Gastroesophageal sphincter (tissue), 4 donors: Measurements from ENCODE around the gene SYNGAP1. TPM values are rescaled to one million over a fixed set of nuclear protein-coding genes. Genes with fewer than 3 reads are reported as not detected.

Experiments
- ATAC-seq: fragments of 150-250 bp; one replicate; pipeline ENCODE4 v1.9.1; 2016; ENCODE audit warnings: mild to moderate bottlenecking, moderate library complexity
- H3K27ac ChIP-seq, 4 donors: fragments of 200-600 bp; sonication (generic) in 3 of 4; 1 replicate in 3 of 4; 2 replicates in 1 of 4; pipeline ENCODE4 v1.5.1; 2016 to 2019
- H3K27me3 ChIP-seq: fragments of 200-600 bp; sonication (generic); one replicate; pipeline ENCODE4 v1.5.1; 2019
- H3K36me3 ChIP-seq, 2 donors: fragments of 200-600 bp; sonication (generic); one replicate each; pipeline ENCODE4 v1.5.1; 2019; ENCODE audit warnings: control low read depth in 1 of 2
- H3K4me1 ChIP-seq, 3 donors: fragments of 200-600 bp; sonication (generic); 1 replicate in 2 of 3; 2 replicates in 1 of 3; pipeline ENCODE4 v1.5.1; 2016 to 2019; ENCODE audit warnings: control low read depth in 2 of 3
- H3K4me3 ChIP-seq, 2 donors: fragments of 200-600 bp; sonication (generic); one replicate each; pipeline ENCODE4 v1.5.1; 2019; ENCODE audit warnings: mild to moderate bottlenecking in 1 of 2, moderate library complexity in 1 of 2
- H3K9me3 ChIP-seq, 3 donors: fragments of 200-600 bp; sonication (generic); one replicate each; pipeline ENCODE4 v1.5.1; 2017 to 2019; ENCODE audit warnings: control low read depth in 2 of 3
- EP300 ChIP-seq: sonication (generic); formaldehyde crosslinking; IDR thresholded peaks from one replicate; pipeline ENCODE4 v1.6.1; 2017; ENCODE audit warnings: antibody characterized with exemption, mild to moderate bottlenecking
- POLR2A ChIP-seq, 2 donors: fragments of 450-650 bp; IDR thresholded peaks; one replicate each; pipeline ENCODE4 v1.6.1; 2017; ENCODE audit warnings: antibody characterized with exemption in 2 of 2, mild to moderate bottlenecking in 2 of 2, moderate library complexity in 1 of 2
- POLR2AphosphoS5 ChIP-seq: sonication (generic); formaldehyde crosslinking; IDR thresholded peaks from one replicate; pipeline ENCODE4 v1.6.1; 2017; ENCODE audit warnings: antibody characterized with exemption
- WGBS, 2 donors: methylation state at CpG; one replicate each; pipeline ENCODE4 v1.1.5; 2018; ENCODE audit warnings: low coverage in 1 of 2; 5-methylcytosine and 5-hydroxymethylcytosine counted together
- total RNA-seq, 4 donors: library from RNA; depleted of rRNA; stranded (reverse); fragments of >200 nt; gene quantifications; one replicate each; pipeline ENCODE4 v1.1.0, GENCODE V29; 2016
- TF ChIP-seq, protein P1 (sequence below), 4 experiments: fragments of 200-600 bp in 2 of 4; fragments of 450-650 bp in 2 of 4; sonication (generic) in 1 of 4; IDR thresholded peaks; one replicate each; pipeline ENCODE4 v1.5.1; 2017 to 2019; ENCODE audit warnings: antibody characterized with exemption in 4 of 4, mild to moderate bottlenecking in 2 of 4, moderate library complexity in 2 of 4

SYNGAP1 gene
- total RNA-seq, 4 donors from 2014 or later = 9.1 to 15.9 (median 12.7) TPM

DNA sequence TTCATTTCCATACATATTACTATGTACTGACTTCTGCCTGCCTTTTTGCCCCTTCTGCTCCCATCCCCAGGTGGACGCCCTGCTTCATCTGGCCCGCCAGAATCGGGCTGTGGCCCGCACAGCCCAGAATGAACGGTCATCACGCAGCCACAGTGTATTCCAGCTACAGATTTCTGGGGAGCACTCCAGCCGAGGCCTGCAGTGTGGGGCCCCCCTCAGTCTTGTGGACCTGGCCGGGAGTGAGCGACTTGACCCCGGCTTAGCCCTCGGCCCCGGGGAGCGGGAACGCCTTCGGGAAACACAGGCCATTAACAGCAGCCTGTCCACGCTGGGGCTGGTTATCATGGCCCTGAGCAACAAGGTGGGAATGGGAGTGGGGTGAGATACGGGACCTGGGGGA lies 13.7 kb upstream of the SYNGAP1 start:
- Histone ChIP-seq H3K9me3 (no peaks in the 10 kb centered on the region), H3K27ac (no peak overlapping the region), H3K36me3 (no peaks in the 10 kb centered on the region), H3K27me3 (no peaks in the 10 kb centered on the region), H3K4me3 (no peak overlapping the region), H3K4me1 (peaks cover 0 to 7% (median 0%) of the 10 kb centered on the region in 3 donors)
- no peak for TF ChIP-seq POLR2AphosphoS5
- no peak for TF ChIP-seq POLR2A (IDR thresholded peaks at IDR 0.05)
- TF ChIP-seq, protein P1, sequence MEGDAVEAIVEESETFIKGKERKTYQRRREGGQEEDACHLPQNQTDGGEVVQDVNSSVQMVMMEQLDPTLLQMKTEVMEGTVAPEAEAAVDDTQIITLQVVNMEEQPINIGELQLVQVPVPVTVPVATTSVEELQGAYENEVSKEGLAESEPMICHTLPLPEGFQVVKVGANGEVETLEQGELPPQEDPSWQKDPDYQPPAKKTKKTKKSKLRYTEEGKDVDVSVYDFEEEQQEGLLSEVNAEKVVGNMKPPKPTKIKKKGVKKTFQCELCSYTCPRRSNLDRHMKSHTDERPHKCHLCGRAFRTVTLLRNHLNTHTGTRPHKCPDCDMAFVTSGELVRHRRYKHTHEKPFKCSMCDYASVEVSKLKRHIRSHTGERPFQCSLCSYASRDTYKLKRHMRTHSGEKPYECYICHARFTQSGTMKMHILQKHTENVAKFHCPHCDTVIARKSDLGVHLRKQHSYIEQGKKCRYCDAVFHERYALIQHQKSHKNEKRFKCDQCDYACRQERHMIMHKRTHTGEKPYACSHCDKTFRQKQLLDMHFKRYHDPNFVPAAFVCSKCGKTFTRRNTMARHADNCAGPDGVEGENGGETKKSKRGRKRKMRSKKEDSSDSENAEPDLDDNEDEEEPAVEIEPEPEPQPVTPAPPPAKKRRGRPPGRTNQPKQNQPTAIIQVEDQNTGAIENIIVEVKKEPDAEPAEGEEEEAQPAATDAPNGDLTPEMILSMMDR (IDR thresholded peaks at IDR 0.05) = no peak
- no peak for TF ChIP-seq EP300
- 87% methylated on average over 3 of the region's 17 CpGs; no CpG with 5 or more reads in 1 of the 2 donors for WGBS, 2 donors
- ATAC-seq = no peak

DNA sequence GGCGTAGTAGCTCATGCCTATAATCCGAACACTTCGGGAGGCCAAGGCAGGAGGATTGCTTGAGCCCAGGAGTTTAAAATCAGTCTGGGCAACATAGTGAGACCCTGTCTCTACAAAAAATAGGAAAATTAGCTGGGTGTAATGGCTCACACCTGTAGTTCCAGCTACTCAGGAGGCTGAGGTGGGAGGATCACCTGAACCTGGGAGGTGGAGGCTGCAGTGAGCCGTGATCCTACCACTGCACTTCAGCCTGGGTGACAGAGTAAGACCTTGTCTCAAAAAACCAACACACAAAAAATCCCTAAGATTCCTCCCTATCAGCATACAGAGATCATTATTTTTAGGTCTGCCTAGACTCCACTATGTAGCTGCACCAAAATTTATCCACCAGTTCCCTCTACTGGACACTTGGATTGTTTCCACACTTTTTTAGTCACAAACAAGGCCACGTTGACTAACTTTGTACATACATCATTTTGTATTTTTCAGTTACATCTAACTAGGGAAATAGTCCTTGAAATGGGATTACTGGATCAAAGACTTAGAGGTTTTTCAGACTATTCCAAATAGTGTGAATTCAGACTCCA lies 12.6 kb upstream of the SYNGAP1 start:
- TF ChIP-seq POLR2AphosphoS5 (no peak), EP300 (no peak), POLR2A (IDR thresholded peaks at IDR 0.05) (no peak)
- TF ChIP-seq, protein P1 (IDR thresholded peaks at IDR 0.05) = no peak
- H3K9me3 ChIP-seq = no peaks in the 10 kb centered on the region
- H3K4me1 ChIP-seq = peaks cover 0 to 16% (median 4%) of the 10 kb centered on the region in 3 donors
- 76 to 78% methylated on average over 4 to 5 of the region's 5 CpGs for WGBS, 2 donors
- no peak overlapping the region for H3K27ac ChIP-seq
- no peaks in the 10 kb centered on the region for H3K27me3 ChIP-seq
- H3K4me3 ChIP-seq = no peak overlapping the region
- H3K36me3 ChIP-seq = peaks cover 0 to 1% of the 10 kb centered on the region in 2 donors
- no peak for ATAC-seq

DNA sequence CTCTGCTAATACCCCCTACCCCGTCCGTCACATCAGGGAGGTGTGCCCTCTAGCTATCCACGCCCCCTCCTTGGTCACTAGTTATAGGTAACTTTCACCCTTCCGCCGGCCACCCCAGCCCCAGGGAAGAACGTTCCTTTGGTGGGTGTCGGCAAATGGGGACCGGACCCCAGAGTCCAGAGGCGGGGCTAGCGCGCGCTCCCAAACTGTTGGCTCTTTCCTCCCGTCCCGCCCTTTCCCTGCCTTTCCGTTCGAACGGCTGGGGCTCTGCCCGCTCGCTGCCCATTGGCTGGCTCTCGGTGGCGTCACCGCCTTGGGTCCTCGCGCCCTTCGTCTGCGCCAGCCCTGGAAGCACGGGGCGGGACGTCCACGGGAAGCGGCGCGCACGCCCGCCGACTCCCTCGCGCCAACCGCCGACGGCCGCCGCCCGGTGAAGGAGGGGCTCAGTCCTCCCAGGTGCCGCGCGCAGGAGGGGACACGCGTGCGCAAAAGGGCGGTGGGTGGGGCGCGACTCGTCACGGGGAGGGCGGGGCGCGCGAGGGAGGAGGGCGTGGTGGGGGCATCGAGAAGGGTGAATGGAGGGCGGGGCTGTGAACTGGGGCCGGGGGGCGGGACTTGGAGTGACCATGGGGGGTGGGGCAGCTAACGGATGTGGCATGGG lies 9.7 kb upstream of the SYNGAP1 start:
- 0 to 6% methylated on average over 1 to 2 of the region's 65 CpGs for WGBS, 2 donors
- ATAC-seq = peak; percentile 97
- peak overlapping the region; percentile 94 to 100 (median 98) for H3K27ac ChIP-seq
- TF ChIP-seq POLR2AphosphoS5 (peak; percentile 53), EP300 (no peak), POLR2A (IDR thresholded peaks at IDR 0.05) (peak in 1 of 2 donors; percentile 48)
- TF ChIP-seq, protein P1 (IDR thresholded peaks at IDR 0.05) = no peak
- peaks cover 0 to 46% (median 10%) of the 10 kb centered on the region in 3 donors for H3K4me1 ChIP-seq
- peak overlapping the region; percentile 75 to 100 for H3K4me3 ChIP-seq
- no peaks in the 10 kb centered on the region for H3K27me3 ChIP-seq
- H3K36me3 ChIP-seq = peaks cover 0 to 31% of the 10 kb centered on the region in 2 donors
- H3K9me3 ChIP-seq = no peaks in the 10 kb centered on the region

DNA sequence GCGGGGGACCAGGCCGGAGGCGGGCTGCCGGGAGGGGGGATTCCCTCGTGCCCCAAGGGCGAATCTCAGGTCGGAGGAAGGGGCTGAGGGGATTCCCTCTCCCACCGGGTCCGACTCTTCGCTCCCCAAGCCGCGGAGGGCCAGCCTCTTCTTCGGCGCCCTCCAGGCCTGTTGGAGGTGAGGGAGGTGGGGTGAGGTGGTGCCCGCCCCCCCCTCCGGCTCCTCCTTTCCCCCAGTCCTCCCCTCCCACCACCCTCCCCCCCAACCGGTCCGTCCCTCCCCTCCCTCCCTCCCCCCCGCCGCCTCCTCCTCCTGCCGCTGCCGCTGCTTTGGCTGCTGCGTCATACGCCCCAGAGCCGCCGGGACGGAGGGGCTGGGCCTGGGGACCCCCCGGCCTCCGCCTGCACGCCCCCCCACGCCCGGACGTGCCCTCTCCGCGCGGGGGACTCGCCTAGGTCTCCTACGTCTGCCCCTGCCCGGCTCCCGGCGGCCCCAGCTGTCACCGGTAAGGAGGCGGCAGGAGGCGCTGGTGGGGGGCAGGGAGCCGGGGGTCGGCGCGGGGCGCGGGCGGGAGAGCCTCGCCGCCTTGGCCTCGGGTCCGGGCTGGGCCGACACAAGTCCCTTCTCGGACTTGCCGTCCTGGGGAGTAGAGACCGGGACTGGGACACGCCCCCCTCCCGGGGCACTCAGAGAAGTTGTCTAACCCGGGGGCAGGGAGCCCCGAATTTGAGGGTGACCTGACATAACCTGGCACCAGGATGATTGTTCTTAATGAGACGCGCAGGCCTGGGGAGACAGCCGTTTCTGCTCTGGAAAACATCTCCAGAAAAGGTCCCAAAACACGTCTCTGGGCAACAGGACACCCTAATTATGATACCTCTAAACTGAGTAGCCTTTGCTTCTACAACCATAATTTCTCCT lies 8.9 kb upstream of the SYNGAP1 start, which contains the start of gene PHF1:
Gene PHF1 (plus strand): TSS at position 304 of the 921 bp plus-strand sequence. CDS start 1,250 bp downstream, outside the sequence.
- peak; percentile 67 for ATAC-seq
- WGBS, 2 donors = 0% methylated on average over 1 of the region's 67 CpGs; no CpG with 5 or more reads in 1 of the 2 donors
- H3K4me1 ChIP-seq = peaks cover 0 to 54% (median 10%) of the 10 kb centered on the region in 3 donors
- H3K27ac ChIP-seq = peak within 1 kb of the TSS; percentile 94 to 100 (median 98)
- H3K36me3 ChIP-seq = peaks cover 0 to 39% of the 10 kb centered on the region in 2 donors
- H3K27me3 ChIP-seq = no peaks in the 10 kb centered on the region
- H3K9me3 ChIP-seq = no peaks in the 10 kb centered on the region
- TF ChIP-seq EP300 (no peak), POLR2A (IDR thresholded peaks at IDR 0.05) (peak; percentile 56 to 69), POLR2AphosphoS5 (peak; percentile 69)
- TF ChIP-seq, protein P1 (IDR thresholded peaks at IDR 0.05) = peak in 2 of 4 experiments; percentile 9 to 27
- H3K4me3 ChIP-seq = peak within 1 kb of the TSS; percentile 75 to 100
